ENCODE measurements around the gene ANKRD39. TPM values are rescaled to one million over a fixed set of nuclear protein-coding genes. Genes with fewer than 3 reads are reported as not detected.

The ANKRD39 gene
- total RNA-seq, 1 experiment from 2014 or later, result 19.3 TPM

DNA sequence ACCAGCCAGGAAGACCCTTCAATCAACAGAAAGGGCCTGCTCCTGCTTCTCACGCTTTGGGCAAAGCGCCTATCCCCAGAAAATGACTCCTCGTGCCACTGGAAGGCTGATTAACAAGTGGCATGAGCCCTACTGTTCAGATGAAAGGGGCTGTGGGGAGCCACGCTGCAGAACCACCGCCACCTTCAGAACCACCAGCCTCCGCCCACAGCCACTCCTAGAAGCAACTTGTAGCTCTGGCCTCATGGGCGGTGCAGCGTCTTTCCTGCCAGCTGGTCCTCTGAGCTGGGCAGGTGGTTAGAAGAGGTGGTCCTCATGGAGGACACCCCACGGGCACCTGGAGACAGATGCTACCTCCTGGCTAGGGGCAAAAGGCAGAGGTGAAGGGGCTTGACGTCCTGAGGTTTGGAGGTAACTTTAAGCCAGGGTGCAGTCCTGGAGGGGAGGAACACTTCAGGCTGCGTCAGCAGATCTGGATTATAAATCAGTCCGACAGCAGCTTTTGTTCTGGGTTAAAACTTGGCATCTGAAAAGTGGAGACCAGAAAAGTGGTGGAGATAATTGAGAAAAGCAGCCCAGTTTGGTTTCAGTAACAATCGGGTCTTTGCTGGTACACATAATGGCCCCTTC is 12.9 kb upstream of the ANKRD39 start:
- no peaks in the 10 kb centered on the region for H3K4me1 Mint-ChIP-seq (ENCODE audit: low read depth, unreplicated experiment)
- TSS peak; percentile 47 for BruUV-seq (replicated peaks)
- peak overlapping the region; percentile 72 for H3K4me3 Mint-ChIP-seq (ENCODE audit: unreplicated experiment)
- no peaks in the 10 kb centered on the region for H3K27me3 Mint-ChIP-seq (ENCODE audit: insufficient read depth, unreplicated experiment)
- CTCF ChIA-PET, result interaction anchor here (0.8 kb wide), 1 partner anchor 13 kb away, joined by 3 read pairs; the partner anchor contains the start of gene ANKRD39
- POLR2A ChIA-PET, result interaction anchor here (0.9 kb wide), 1 partner anchor 13 kb away, joined by 3 read pairs; the partner anchor contains the start of gene ANKRD39
- peaks cover 10% of the 10 kb centered on the region for H3K36me3 Mint-ChIP-seq (ENCODE audit: insufficient read depth, unreplicated experiment)
- intact Hi-C loops (cut with micrococcal nuclease; ENCODE audit: unreplicated experiment), result no loop called here
- Histone ChIP-seq H3K27me3 (replicated peaks; ENCODE audit: control insufficient read depth, insufficient read depth, low read length) (no peaks in the 10 kb centered on the region), H3K36me3 (ENCODE audit: control insufficient read depth, insufficient read depth, low read length) (no peaks in the 10 kb centered on the region; the same call in 1 of the 2 replicates), H3K9me3 (no peaks in the 10 kb centered on the region), H3K4me1 (peaks cover 20% of the 10 kb centered on the region), H3K4me3 (ENCODE audit: low read depth, low read length) (peak overlapping the region; percentile 95)
- no peak for DNase-seq
- TF ChIP-seq CTCF (IDR thresholded peaks at IDR 0.05; ENCODE audit: insufficient read depth in 1 of 2, low read depth in 1 of 2, low read length in 1 of 2, severe bottlenecking in 1 of 2, unreplicated experiment in 1 of 2), result no peak
- peak overlapping the region; percentile 70 for H3K27ac Mint-ChIP-seq (ENCODE audit: unreplicated experiment)
- no peaks in the 10 kb centered on the region for H3K9me3 Mint-ChIP-seq (ENCODE audit: unreplicated experiment)

- Mint-ChIP-seq H3K36me3 (ENCODE audit: insufficient read depth, unreplicated experiment) (peaks cover 14% of the 10 kb centered on the region), H3K4me1 (ENCODE audit: low read depth, unreplicated experiment) (no peaks in the 10 kb centered on the region), H3K27ac (ENCODE audit: unreplicated experiment) (peak within 1 kb of the TSS; percentile 70), H3K9me3 (ENCODE audit: unreplicated experiment) (no peaks in the 10 kb centered on the region), H3K4me3 (ENCODE audit: unreplicated experiment) (peak within 1 kb of the TSS; percentile 78), H3K27me3 (ENCODE audit: insufficient read depth, unreplicated experiment) (no peaks in the 10 kb centered on the region)
- POLR2A ChIA-PET, result interaction anchor here (0.5 to 0.9 kb wide), 2 partner anchors 12 kb away, joined by 3 read pairs; partner anchors contain the start of gene ANKRD39
- Histone ChIP-seq H3K4me1 (peaks cover 20% of the 10 kb centered on the region), H3K27me3 (replicated peaks; ENCODE audit: control insufficient read depth, insufficient read depth, low read length) (no peaks in the 10 kb centered on the region), H3K9me3 (no peaks in the 10 kb centered on the region), H3K36me3 (ENCODE audit: control insufficient read depth, insufficient read depth, low read length) (peaks cover 2% of the 10 kb centered on the region; the same call in 1 of the 2 replicates), H3K4me3 (ENCODE audit: low read depth, low read length) (peak within 1 kb of the TSS; percentile 95)
- TF ChIP-seq CTCF (IDR thresholded peaks at IDR 0.05; ENCODE audit: insufficient read depth in 1 of 2, low read depth in 1 of 2, low read length in 1 of 2, severe bottlenecking in 1 of 2, unreplicated experiment in 1 of 2), result no peak
- BruUV-seq (replicated peaks), result no TSS peak
- CTCF ChIA-PET, result interaction anchor here (3.3 kb wide), 1 partner anchor 12 kb away, joined by 71 read pairs; the partner anchor contains the start of gene ANKRD39
- intact Hi-C loops (cut with micrococcal nuclease; ENCODE audit: unreplicated experiment), result loop anchor here (2.0 kb wide), 2 partner anchors 53 to 243 kb away; partner anchors contain the start of genes ANKRD36 and CNNM3
- peak in 1 of 2 experiments; percentile 71 for DNase-seq
Measured at GRCh38 chr2:96869822-96870625, 12.2 kb upstream of the ANKRD39 start, which contains the start of gene SEMA4C. SEMA4C (minus strand) TSS chr2:96870080; CDS start chr2:96867886, 2,194 bp downstream.

GRCh38 chr2:96869281-96869821 is 11.5 kb upstream of the ANKRD39 start:
- ChIA-PET CTCF (interaction anchor here (0.6 to 3.3 kb wide), 7 partner anchors 10 to 82 kb away, joined by 3 to 71 read pairs (median 10); partner anchors contain the start of gene ANKRD39), POLR2A (interaction anchor here (1.7 kb wide), 1 partner anchor 11 kb away, joined by 23 read pairs; the partner anchor contains the start of gene ANKRD39)
- Histone ChIP-seq H3K4me1 (peaks cover 20% of the 10 kb centered on the region), H3K4me3 (ENCODE audit: low read depth, low read length) (peak overlapping the region; percentile 95), H3K9me3 (no peaks in the 10 kb centered on the region), H3K36me3 (ENCODE audit: control insufficient read depth, insufficient read depth, low read length) (peaks cover 4% of the 10 kb centered on the region), H3K27me3 (replicated peaks; ENCODE audit: control insufficient read depth, insufficient read depth, low read length) (no peaks in the 10 kb centered on the region)
- H3K27ac Mint-ChIP-seq (ENCODE audit: unreplicated experiment), result no peak overlapping the region
- peaks cover 14% of the 10 kb centered on the region for H3K36me3 Mint-ChIP-seq (ENCODE audit: insufficient read depth, unreplicated experiment)
- peak; percentile 71 to 73 for DNase-seq
- no TSS peak for BruUV-seq (replicated peaks)
- H3K27me3 Mint-ChIP-seq (ENCODE audit: insufficient read depth, unreplicated experiment), result no peaks in the 10 kb centered on the region
- no peaks in the 10 kb centered on the region for H3K9me3 Mint-ChIP-seq (ENCODE audit: unreplicated experiment)
- TF ChIP-seq CTCF (IDR thresholded peaks at IDR 0.05; ENCODE audit: insufficient read depth in 1 of 2, low read depth in 1 of 2, low read length in 1 of 2, severe bottlenecking in 1 of 2, unreplicated experiment in 1 of 2), result no peak
- intact Hi-C loops (cut with micrococcal nuclease; ENCODE audit: unreplicated experiment), result loop anchor here (2.0 kb wide), 2 partner anchors 53 to 243 kb away; partner anchors contain the start of genes ANKRD36 and CNNM3
- H3K4me3 Mint-ChIP-seq (ENCODE audit: unreplicated experiment), result peak overlapping the region; percentile 78
- no peaks in the 10 kb centered on the region for H3K4me1 Mint-ChIP-seq (ENCODE audit: low read depth, unreplicated experiment)
